ENCODE results near the gene ITGB1.
A peak's percentile ranks its signal among the peaks of the same experiment; 100 is the strongest.
"Not testable (repeated sequence)": the region's sequence is repeated elsewhere in the genome, so short reads cannot be mapped to it uniquely, and the experiment has no call there.

Gene ITGB1

GRCh38 chr10:32958085-32959005 lies at the start of gene ITGB1:
Gene ITGB1, minus strand, starts transcription at chr10:32958230. Its CDS starts 22,672 bp downstream, at chr10:32935558.
- peak; percentile 84 for DNase-seq

DNA sequence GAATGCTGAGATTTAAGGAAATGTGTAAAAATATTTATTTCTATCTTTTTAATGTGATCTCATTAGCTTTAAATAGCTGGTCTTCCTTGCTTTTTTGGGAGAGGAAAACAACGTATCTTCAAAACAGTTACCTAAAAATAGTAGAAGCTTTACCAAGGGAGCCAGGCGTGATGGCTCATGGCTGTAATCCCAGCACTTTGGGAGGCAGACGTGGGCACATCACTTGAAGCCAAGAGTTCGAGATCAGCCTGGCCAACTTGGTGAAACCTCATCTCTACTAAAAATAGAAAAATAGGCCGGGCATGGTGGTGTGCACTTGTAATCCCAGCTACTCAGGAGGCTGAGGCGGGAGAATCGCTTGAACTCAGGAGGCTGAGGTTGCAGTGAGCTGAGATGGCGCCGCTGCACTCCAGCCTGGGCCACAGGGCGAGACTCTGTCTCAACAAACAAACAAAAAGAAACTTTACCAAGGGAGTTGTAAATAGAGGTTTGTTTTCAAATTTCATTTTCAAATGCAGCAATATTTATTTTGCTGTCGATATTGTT lies 48.4 kb upstream of the ITGB1 start:
- no peak for DNase-seq

DNA sequence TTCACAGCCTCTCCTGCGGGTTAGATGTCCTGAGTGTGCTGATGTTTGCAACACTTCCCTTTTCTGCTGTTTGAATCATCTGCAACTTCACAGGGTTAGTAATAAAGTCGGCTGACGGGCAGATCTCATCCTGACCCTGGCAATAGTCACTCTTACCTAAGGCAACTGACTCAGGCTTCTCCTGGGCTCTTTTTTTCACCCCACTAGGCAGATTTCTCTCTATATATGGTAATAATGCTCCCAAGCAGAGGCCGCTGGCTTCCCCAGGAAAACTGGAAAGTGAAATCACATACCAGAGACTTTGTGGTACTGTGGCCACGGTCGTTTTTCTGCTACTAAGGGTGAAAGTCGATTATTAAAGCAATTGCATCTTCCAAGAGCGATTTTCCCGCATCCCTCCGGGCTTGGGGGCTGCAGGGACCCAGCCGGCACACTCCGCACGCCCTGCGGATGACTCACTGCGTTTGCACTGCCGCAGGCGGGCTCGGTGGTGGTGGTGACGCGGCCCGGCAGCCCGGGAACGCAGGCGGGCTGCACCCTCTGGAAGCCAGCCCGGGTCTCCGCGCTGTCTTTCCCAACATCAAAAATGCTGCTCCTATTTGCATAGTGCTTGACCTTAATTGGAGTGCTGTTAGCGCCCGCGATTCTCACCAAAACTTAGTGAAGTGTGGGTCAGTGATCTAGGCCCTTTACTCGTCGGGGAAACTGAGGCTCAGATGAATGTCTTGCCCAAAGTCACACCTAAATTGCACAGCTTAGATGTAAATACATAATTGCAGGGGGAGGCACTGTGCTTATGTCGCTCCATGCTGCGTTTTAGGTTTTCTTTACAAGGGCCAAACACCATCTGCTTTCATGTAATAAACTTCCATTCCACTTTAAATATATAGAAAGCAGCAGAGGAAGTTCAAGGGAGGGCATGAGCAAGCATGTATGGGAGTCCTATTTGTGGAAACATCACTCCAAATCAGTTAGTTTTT lies 47.6 kb upstream of the ITGB1 start:
- peak; percentile 40 for DNase-seq

DNA sequence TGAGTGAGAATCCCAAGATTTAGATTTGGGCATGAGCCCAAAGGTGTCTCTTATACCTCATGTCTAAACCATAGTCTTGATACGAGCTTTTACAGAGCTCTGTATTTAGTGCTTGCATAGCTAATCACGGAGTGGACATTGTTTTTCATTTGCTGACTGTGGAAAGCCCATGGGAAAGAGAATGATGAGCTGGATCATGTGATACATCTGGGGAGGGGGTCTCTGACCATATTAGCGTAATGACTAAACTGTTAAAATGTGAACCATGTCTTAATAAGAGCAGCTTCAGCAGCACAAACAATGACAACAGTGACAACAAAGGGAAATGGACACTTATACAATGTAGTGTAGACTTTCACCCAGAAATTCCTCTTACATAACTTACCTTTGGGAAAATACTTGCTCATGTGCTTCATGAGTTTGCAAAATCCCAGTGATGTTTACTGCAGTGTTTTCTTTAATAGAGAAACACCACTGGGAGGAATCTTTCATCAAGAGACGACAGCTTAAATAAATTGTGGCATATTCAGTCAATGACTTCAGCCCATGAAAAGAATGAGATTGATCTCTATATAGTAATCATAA lies 44.0 kb upstream of the ITGB1 start:
- no peak for DNase-seq

DNA sequence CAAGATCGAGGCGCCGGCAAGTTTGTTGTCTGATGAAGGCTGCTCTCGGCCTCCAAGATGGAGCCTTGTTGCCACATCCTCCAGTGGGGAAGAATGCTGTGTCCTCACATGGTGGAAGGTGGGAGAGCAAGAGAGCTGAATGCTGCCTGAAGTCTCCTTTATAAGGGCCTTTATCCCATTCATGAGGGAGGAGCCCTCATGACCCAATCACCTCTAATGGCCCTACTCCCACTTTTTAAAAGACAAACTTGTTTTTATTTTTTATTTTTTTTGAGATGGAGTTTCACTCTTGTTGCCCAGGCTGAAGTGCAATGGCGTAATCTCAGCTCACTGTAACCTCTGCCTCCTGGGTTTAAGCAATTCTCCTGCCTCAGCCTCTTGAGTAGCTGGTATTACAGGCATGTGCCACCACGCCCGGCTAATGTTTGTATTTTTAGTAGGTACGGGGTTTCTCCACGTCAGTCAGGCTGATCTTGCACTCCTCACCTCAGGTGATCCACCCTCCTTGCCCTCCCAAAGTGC lies 40.1 kb upstream of the ITGB1 start:
- not testable (repeated sequence) for DNase-seq

DNA sequence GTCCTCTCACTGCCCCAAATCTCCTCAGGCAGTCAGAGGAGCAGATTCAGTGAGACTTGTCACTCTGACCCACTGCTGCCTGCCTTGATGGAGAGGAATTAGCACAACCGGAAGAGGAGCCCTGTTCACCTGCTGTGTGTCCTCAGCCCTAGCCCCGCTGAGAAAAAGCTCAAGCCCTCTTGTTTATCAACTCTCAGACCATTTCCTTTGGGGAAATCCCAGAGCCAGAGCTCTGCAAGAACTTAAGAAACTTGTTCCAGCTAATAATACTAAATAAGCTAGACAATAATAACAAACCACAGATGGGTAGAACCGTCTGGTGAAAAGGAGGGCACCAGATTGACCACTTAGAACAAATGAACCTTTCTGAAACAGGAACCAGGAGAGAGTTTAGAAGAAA lies 37.7 kb upstream of the ITGB1 start:
- DNase-seq: no peak

DNA sequence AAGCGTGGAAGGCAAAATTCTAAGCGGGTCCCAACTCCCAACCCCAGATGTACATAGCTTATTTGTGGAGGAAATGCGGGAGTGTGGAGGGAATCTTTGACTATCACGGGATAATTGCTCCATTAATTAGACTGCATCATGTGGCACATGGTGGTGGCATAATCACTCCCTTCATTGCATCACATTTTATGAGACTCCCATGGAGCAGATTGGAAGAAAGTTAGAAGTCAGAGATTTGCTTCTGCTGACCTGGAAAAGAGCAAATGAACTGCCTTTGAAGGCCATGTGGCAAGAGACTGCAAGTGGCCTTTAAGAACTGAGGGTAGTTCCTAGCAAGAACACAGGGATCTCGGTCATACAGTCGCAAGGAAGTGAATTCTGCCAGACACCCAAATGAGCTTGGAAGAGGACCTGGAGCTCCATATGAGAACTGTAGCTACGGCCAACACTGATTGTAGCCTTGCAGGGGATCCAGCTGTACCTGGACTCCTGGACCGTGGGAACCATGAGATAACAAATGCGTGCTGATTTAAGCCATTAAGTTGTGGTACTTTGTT lies 37.1 kb upstream of the ITGB1 start:
- no peak for DNase-seq

DNA sequence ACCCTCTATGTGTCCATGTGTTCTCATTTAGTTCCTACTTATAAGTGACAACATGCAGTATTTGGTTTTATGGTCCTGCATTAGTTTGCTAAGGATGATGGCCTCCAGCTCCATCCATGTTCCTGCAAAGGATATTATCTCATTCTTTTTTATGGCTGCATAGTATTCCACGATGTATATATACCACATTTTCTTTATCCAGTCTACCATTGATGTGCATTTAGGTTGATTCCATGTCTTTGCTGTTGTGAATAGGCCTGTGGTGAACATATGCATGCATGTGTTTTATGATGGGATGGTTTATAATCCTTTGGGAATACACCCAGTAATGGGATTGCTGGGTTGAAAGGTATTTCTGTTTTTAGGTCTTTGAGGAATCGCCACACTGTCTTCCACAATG lies 36.6 kb upstream of the ITGB1 start:
- not testable (repeated sequence) for DNase-seq

DNA sequence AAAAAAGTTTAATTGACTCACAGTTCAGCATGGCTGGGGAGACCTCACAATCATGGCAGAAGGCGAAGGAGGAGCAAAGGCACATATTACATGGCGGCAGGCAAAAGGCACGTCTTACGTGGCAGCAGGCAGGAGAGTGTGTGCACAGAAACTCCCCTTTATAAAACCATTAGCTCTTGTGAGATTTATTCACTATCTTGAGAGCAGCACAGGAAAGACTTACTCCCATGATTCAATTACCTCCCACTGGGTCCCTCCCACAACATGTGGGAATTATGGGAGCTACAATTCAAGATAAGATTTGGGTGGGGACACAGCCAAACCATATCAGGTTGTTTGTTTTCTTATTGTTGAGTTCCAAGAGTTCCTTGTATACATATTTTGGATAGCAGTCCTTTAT lies 34.3 kb upstream of the ITGB1 start:
- not testable (repeated sequence) for DNase-seq

- no peak for DNase-seq
Measured at GRCh38 chr10:32990811-32991210, 32.8 kb upstream of the ITGB1 start.

- no peak for DNase-seq
Measured at GRCh38 chr10:32988604-32989003, 30.6 kb upstream of the ITGB1 start.

DNA sequence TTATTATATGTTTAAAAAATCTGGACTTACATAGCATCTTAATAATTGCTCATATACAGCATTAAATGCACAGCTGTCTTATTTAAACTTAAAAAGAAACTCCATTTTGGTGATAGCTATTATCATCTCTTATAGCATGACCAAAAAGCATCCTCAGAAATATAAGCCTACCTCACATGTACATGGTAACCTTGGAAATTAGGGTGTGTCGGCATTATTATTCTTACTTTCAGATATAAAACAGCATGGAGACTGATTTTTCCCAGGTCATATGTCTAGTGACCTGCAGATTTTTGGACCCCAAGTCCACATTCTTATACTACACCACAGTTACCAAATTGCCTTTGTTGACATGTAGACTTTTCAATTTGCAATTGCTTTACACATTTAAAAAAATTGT lies 29.1 kb upstream of the ITGB1 start:
- no peak for DNase-seq

- DNase-seq: no peak
Measured at GRCh38 chr10:32985775-32986350, 27.8 kb upstream of the ITGB1 start.

DNA sequence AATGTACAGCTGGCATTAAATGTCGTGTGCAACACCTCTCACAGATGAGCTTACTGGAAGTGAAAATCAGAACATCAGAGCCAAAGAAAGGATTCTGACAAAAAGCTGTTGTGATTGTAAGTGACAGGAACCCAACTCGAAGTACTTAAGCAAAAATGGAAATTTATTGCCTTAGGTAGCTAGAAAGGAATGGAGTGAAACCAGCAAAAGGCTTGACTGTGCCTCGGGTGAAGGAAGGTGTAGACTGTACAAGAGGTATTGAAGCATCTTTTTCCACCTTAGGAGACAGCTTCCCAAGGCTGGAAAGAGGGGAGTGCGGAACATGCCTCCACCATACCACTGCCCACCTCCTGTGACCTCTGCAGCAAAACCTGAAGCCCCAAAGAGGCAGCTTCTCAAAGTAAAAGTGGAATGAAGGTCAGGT lies 27.3 kb upstream of the ITGB1 start:
- no peak for DNase-seq

- DNase-seq: no peak
Measured at GRCh38 chr10:32984003-32984600, 26.1 kb upstream of the ITGB1 start.

DNA sequence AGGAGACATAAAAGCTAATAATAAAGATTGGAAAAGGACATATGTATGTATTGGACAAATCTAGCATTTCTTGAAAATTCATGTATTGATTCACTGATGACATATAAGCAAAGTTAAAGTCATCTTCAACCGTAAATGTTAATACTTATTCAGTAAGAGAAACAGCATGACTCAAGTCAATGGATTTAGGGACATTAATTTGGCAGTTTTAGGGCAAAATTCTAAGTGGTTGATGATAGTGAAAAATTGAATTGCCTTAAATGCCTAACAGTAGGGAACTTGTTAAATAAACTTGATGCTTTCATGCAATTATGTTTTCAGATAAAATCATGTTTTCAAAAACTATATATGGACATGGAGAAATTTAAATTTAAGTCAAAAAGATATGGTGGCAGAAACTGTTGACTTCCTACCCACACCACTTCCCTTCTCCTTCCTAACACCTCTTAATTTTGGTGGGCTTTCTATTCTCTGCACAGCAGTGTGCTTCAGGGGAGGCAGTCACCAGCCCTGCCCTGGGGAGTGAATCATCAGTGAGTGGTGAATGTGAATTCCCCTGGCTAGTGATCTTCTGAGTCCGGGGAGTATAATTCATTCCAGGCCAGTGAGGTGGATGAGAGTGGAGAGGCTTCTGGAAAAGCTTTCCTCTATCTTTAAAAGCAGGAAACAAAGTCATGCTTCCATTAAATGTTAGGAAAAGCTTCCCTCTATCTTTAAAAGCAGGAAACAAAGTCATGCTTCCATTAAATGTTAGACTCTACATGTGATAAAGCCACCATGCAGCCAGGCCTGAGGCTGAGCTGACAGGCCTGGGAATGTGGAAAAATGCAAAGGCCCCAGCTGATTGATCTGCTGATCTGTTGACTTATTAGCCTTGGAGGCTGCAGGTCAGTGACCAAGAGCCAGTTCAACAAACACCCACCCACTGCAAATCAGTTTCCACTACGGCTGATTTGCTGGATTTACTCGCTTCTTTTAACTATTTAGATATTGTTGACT lies 25.2 kb upstream of the ITGB1 start:
- DNase-seq: no peak

- no peak for DNase-seq
Measured at GRCh38 chr10:32982293-32982709, 24.3 kb upstream of the ITGB1 start.

GRCh38 chr10:32981760-32982159 lies 23.7 kb upstream of the ITGB1 start:
- DNase-seq: no peak

- peak; percentile 83 for DNase-seq
Measured at GRCh38 chr10:32980558-32981468, 22.8 kb upstream of the ITGB1 start.

All from stimulated activated naive CD4-positive, alpha-beta T cell treated with Interleukin-2 at 50 U/mL for 16 hours (primary cell).